H1 (cell line): ENCODE data around the gene TMEM45A. TPM values are rescaled to one million over a fixed set of nuclear protein-coding genes. Genes with fewer than 3 reads are reported as not detected.

Experiments
- CTCF ChIA-PET: fragments of 300-600 bp; sonication (Branson Sonifier 250); formaldehyde crosslinking; loops from one replicate; lab custom pipeline; 2021; ENCODE audit not compliant: partially characterized antibody; lab: Charles Lee
- POLR2A ChIA-PET: fragments of 300-600 bp; sonication (Branson Sonifier 250); formaldehyde crosslinking; loops from one replicate; lab custom pipeline; 2021; ENCODE audit warnings: inconsistent platforms; ENCODE audit not compliant: partially characterized antibody; lab: Charles Lee
- DNase-seq, 2 experiments: peaks; one replicate each; pipeline versions ENCODE4 v3.0.0 to v3.0.0-alpha.2; 2010 to 2022; ENCODE audit warnings: low spot score in 2 of 2, low read depth in 1 of 2, mixed read lengths in 1 of 2
- FAIRE-seq: peaks from 2 replicates; lab custom pipeline; 2011; peaks lifted over from hg19 to GRCh38; lab: Jason Lieb, UNC
- H2AFZ ChIP-seq: 2 replicates; pipeline ENCODE4 v1.8.1; 2012; ENCODE audit warnings: low read length, inconsistent platforms
- H2AK5ac ChIP-seq: 2 replicates; pipeline ENCODE4 v1.6.1; 2013; ENCODE audit warnings: low read depth, low read length
- H2BK120ac ChIP-seq: replicated peaks from 2 replicates; pipeline ENCODE3; 2013; ENCODE audit warnings: low read depth, low read length, inconsistent platforms
- H2BK12ac ChIP-seq: 2 replicates; pipeline ENCODE4 v1.6.1; 2013; ENCODE audit warnings: low read depth, low read length
- H2BK15ac ChIP-seq: 2 replicates; pipeline ENCODE4 v1.6.1; 2013; ENCODE audit warnings: low read length
- H2BK20ac ChIP-seq: 2 replicates; pipeline ENCODE4 v1.6.1; 2013; ENCODE audit warnings: low read length
- H2BK5ac ChIP-seq: 2 replicates; pipeline ENCODE4 v1.6.1; 2013; ENCODE audit warnings: low read depth, low read length
- H3K14ac ChIP-seq: 2 replicates; pipeline ENCODE4 v1.6.1; 2013; ENCODE audit warnings: inconsistent platforms; ENCODE audit not compliant: insufficient read length
- H3K18ac ChIP-seq: 2 replicates; pipeline ENCODE4 v1.6.1; 2013; ENCODE audit warnings: low read length; ENCODE audit errors: extremely low read depth
- H3K23ac ChIP-seq: 2 replicates; pipeline ENCODE4 v1.6.1; 2013; ENCODE audit warnings: inconsistent platforms; ENCODE audit not compliant: insufficient read length
- H3K23me2 ChIP-seq: 2 replicates; pipeline ENCODE4 v1.6.1; 2013; ENCODE audit warnings: low read depth, low read length
- H3K27ac ChIP-seq: 2 replicates; pipeline ENCODE4 v1.6.1; 2011; ENCODE audit warnings: low read depth, low read length, inconsistent platforms
- H3K27me3 ChIP-seq, 4 experiments: replicated peaks in 1 of 4; 1 replicate in 1 of 4; 2 replicates in 3 of 4; pipeline versions ENCODE4 v1.6.1 to v1.8.1; 2011 to 2013; ENCODE audit warnings: low read length in 3 of 4, mild to moderate bottlenecking in 3 of 4, inconsistent platforms in 2 of 4, mixed read lengths in 2 of 4, moderate library complexity in 1 of 4; ENCODE audit not compliant: control insufficient read depth in 3 of 4, insufficient read depth in 3 of 4; ENCODE audit errors: extremely low read depth in 1 of 4
- H3K36me3 ChIP-seq, 4 experiments: 2 replicates each; pipeline versions ENCODE4 v1.6.1 to v1.8.1; 2011 to 2013; ENCODE audit warnings: mild to moderate bottlenecking in 4 of 4, low read length in 3 of 4, moderate library complexity in 2 of 4, control low read depth in 1 of 4, inconsistent platforms in 1 of 4; ENCODE audit not compliant: insufficient read depth in 4 of 4, control insufficient read depth in 2 of 4
- H3K4ac ChIP-seq: replicated peaks from 2 replicates; pipeline ENCODE3; 2013; ENCODE audit warnings: low read length, low read depth, mixed read lengths, inconsistent platforms; ENCODE audit not compliant: insufficient read length
- H3K4me1 ChIP-seq, 4 experiments: replicated peaks in 1 of 4; 1 replicate in 1 of 4; 2 replicates in 3 of 4; pipeline versions ENCODE4 v1.6.1 to v1.8.1; 2011 to 2013; ENCODE audit warnings: low read length in 3 of 4, inconsistent platforms in 2 of 4, mixed read lengths in 1 of 4; ENCODE audit not compliant: insufficient read depth in 4 of 4, control insufficient read depth in 3 of 4
- H3K4me2 ChIP-seq, 2 experiments: 2 replicates each; pipeline versions ENCODE4 v1.6.1 to v1.8.1; 2011 to 2013; ENCODE audit warnings: low read depth in 2 of 2, low read length in 2 of 2, control low read depth in 1 of 2, inconsistent platforms in 1 of 2, mild to moderate bottlenecking in 1 of 2; ENCODE audit not compliant: insufficient read depth in 1 of 2
- H3K4me3 ChIP-seq, 4 experiments: fragments of 200-600, 300-600 bp in 1 of 4; sonication (generic), shearing (Covaris generic), sonication (Bioruptor Twin) in 1 of 4; 2 replicates each; pipeline versions ENCODE4 v1.5.1 to v1.8.1; 2011 to 2016; ENCODE audit warnings: low read length in 4 of 4, low read depth in 3 of 4, control low read depth in 2 of 4, inconsistent platforms in 2 of 4, mild to moderate bottlenecking in 2 of 4, mixed read lengths in 1 of 4, moderate library complexity in 1 of 4; ENCODE audit not compliant: insufficient read depth in 2 of 4; ENCODE audit errors: extremely low read depth in 1 of 4
- H3K56ac ChIP-seq: replicated peaks from 2 replicates; pipeline ENCODE3; 2013; ENCODE audit warnings: low read depth, mild to moderate bottlenecking, mixed read lengths, low read length, inconsistent platforms; ENCODE audit not compliant: insufficient read length
- H3K79me1 ChIP-seq: 2 replicates; pipeline ENCODE4 v1.6.1; 2013; ENCODE audit warnings: low read depth, low read length, control low read depth
- H3K79me2 ChIP-seq, 2 experiments: 2 replicates each; pipeline versions ENCODE4 v1.6.1 to v1.8.1; 2012 to 2013; ENCODE audit warnings: low read length in 2 of 2, mild to moderate bottlenecking in 2 of 2, inconsistent platforms in 1 of 2; ENCODE audit not compliant: insufficient read depth in 2 of 2, control insufficient read depth in 1 of 2
- H3K9ac ChIP-seq, 4 experiments: replicated peaks in 1 of 4; 1 replicate in 1 of 4; 2 replicates in 3 of 4; pipeline versions ENCODE4 v1.6.1 to v1.8.1; 2011 to 2013; ENCODE audit warnings: low read depth in 3 of 4, low read length in 3 of 4, control low read depth in 2 of 4, mild to moderate bottlenecking in 2 of 4, moderate library complexity in 2 of 4, inconsistent platforms in 1 of 4; ENCODE audit errors: extremely low read depth in 1 of 4
- H3K9me3 ChIP-seq, 2 experiments: 2 replicates each; pipeline versions ENCODE4 v1.6.1 to v1.8.1; 2012 to 2013; ENCODE audit warnings: mild to moderate bottlenecking in 2 of 2, moderate library complexity in 2 of 2, control low read depth in 1 of 2, inconsistent platforms in 1 of 2, low read depth in 1 of 2, low read length in 1 of 2, mixed read lengths in 1 of 2; ENCODE audit not compliant: insufficient read depth in 2 of 2
- H4K20me1 ChIP-seq, 2 experiments: replicated peaks in 1 of 2; 2 replicates each; pipeline versions ENCODE3 to v1.8.1; 2011 to 2013; ENCODE audit warnings: inconsistent platforms in 2 of 2, low read length in 2 of 2, mild to moderate bottlenecking in 1 of 2; ENCODE audit not compliant: insufficient read depth in 2 of 2, control insufficient read depth in 1 of 2
- H4K5ac ChIP-seq: 2 replicates; pipeline ENCODE4 v1.6.1; 2013; ENCODE audit warnings: low read length, low read depth, mixed read lengths, inconsistent platforms; ENCODE audit not compliant: insufficient read length
- H4K8ac ChIP-seq: 2 replicates; pipeline ENCODE4 v1.8.0; 2013; ENCODE audit warnings: mild to moderate bottlenecking, moderate library complexity, low read length, inconsistent platforms; ENCODE audit not compliant: insufficient read depth; ENCODE audit errors: extremely low read depth
- H4K91ac ChIP-seq: replicated peaks from 2 replicates; pipeline ENCODE3; 2013; ENCODE audit warnings: low read length, mixed read lengths, inconsistent platforms; ENCODE audit not compliant: insufficient read length
- GTF2F1 ChIP-seq: IDR thresholded peaks from 2 replicates; pipeline ENCODE4 v1.6.1; 2012; ENCODE audit warnings: low read depth, low read length, improper control_type of control experiment, borderline replicate concordance
- SRF ChIP-seq: IDR thresholded peaks from 2 replicates; pipeline ENCODE4 v1.6.1; 2011; ENCODE audit warnings: mild to moderate bottlenecking, low read depth, low read length, moderate library complexity
- WGBS, 2 experiments: shearing (Covaris generic) in 1 of 2; methylation state at CpG; one replicate each; pipeline versions ENCODE4 v1.1.6 to v1.1.7; 2013 to 2015; ENCODE audit warnings: low lambda C conversion rate in 2 of 2, mixed read lengths in 2 of 2, inconsistent platforms in 1 of 2, low coverage in 1 of 2, missing lambda C conversion rate in 1 of 2; ENCODE audit not compliant: insufficient replicate concordance in 2 of 2, insufficient coverage in 1 of 2, insufficient read length in 1 of 2; ENCODE audit errors: extremely low coverage in 1 of 2, missing lambda C conversion rate in 1 of 2; 5-methylcytosine and 5-hydroxymethylcytosine counted together
- polyA plus RNA-seq, 7 experiments: library from polyadenylated mRNA; depleted of rRNA in 3 of 7; stranded (reverse) in 5 of 7; unstranded in 2 of 7; fragments of >200 nt in 5 of 7; fragments of 200-250 nt in 2 of 7; gene quantifications; 1 replicate in 5 of 7; 2 replicates in 1 of 7; 4 replicates in 1 of 7; pipeline versions ENCODE4 v1.2.1 to v1.2.3, GENCODE V29; 2011 to 2013; ENCODE audit warnings: missing spikeins in 2 of 7, mixed read lengths in 2 of 7
- total RNA-seq: library from RNA; stranded (reverse); fragmentation: NEBNext Ultra II Directional; extraction: Animal tissue kit (Norgen Biotek cat#: 25700); gene quantifications from 2 replicates; pipeline ENCODE4 v1.2.1, GENCODE V29; 2021

TMEM45A gene
- total and polyA plus RNA-seq, 2 of the 8 experiments (the other 6 are each of a cell fraction or from before 2014, with no cell fraction given): 12.9 to 14.2 TPM

GRCh38 chr3:100577382-100578008, 85.1 kb downstream of the TMEM45A start:
- no peaks in the 10 kb centered on the region for H3K36me3 ChIP-seq
- H3K23me2 ChIP-seq: no peaks in the 10 kb centered on the region
- no peak overlapping the region for H3K9ac ChIP-seq
- no peak overlapping the region; a peak in 1 of 8 replicates for H3K4me3 ChIP-seq
- H3K79me2 ChIP-seq: no peaks in the 10 kb centered on the region
- H2BK5ac ChIP-seq: no peak overlapping the region
- POLR2A ChIA-PET: interaction anchor here (0.7 to 1.3 kb wide), 3 partner anchors 11 to 134 kb away, joined by 3 to 5 read pairs (median 3); no protein-coding TSS in a partner anchor
- H2BK120ac ChIP-seq: no peak overlapping the region
- CTCF ChIA-PET: interaction anchor here (0.5 to 7.7 kb wide), 5 partner anchors 13 to 1419 kb away, joined by 3 to 60 read pairs (median 6); no protein-coding TSS in a partner anchor
- H2BK15ac ChIP-seq: no peak overlapping the region
- FAIRE-seq: peak; percentile 13
- H3K4ac ChIP-seq: no peak overlapping the region
- H4K8ac ChIP-seq: no peak overlapping the region
- H3K4me1 ChIP-seq: peaks cover 0 to 8% (median 1%) of the 10 kb centered on the region in 4 experiments; a peak in 2 of 7 replicates
- no peak overlapping the region for H3K27ac ChIP-seq
- no peak overlapping the region for H4K5ac ChIP-seq
- WGBS, 2 experiments: 39% methylated on average over 1 of the region's 1 CpG; no CpG with 5 or more reads in 1 of the 2 experiments
- no peak overlapping the region for H2AK5ac ChIP-seq
- H3K27me3 ChIP-seq: no peaks in the 10 kb centered on the region
- no peak overlapping the region for H3K23ac ChIP-seq
- H3K4me2 ChIP-seq: peak overlapping the region in 1 of 2 experiments; percentile 24; a peak in 1 of 4 replicates
- no peaks in the 10 kb centered on the region for H3K9me3 ChIP-seq
- 0 out of 2 replicates have a peak, but pooled peaks have one; percentile 41 for TF ChIP-seq SRF
- no peak for TF ChIP-seq GTF2F1
- H3K79me1 ChIP-seq: no peaks in the 10 kb centered on the region
- H2BK12ac ChIP-seq: no peak overlapping the region
- H3K14ac ChIP-seq: no peak overlapping the region
- no peaks in the 10 kb centered on the region for H4K20me1 ChIP-seq
- no peak overlapping the region for H2BK20ac ChIP-seq
- no peak overlapping the region for H3K18ac ChIP-seq
- DNase-seq: no peak
- H2AFZ ChIP-seq: no peak overlapping the region
- H4K91ac ChIP-seq: no peak overlapping the region
- H3K56ac ChIP-seq: no peak overlapping the region
